Measurements from ENCODE around the gene GALNTL6. TPM values are rescaled to one million over a fixed set of nuclear protein-coding genes. Genes with fewer than 3 reads are reported as not detected.

The GALNTL6 gene
- total and polyA plus RNA-seq, 2 donors (not counting 3 experiments of a cell fraction or from before 2014, with no cell fraction given): not detected

- POLR2A ChIA-PET: no interaction called here
- CTCF ChIA-PET: interaction anchor here (1.1 to 2.1 kb wide), 3 partner anchors 28 to 60 kb away, joined by 3 to 8 read pairs (median 4); no protein-coding TSS in a partner anchor
- FAIRE-seq (no peak), DNase-seq (ENCODE audit: low read depth, low spot score) (no peak)
- intact Hi-C loops (cut with micrococcal nuclease): loop anchor here (1.0 to 2.0 kb wide), 2 partner anchors 112 to 196 kb away; partner anchors contain the start of gene GALNT7
- H3K4me3 ChIP-seq (replicated peaks in 1 of 3; ENCODE audit: insufficient read depth in 1 of 3, low read depth in 1 of 3, low read length in 3 of 3): no peak overlapping the region
- H4K20me1 ChIP-seq (replicated peaks; ENCODE audit: control insufficient read depth, extremely low read depth, insufficient read depth, low read length): no peaks in the 10 kb centered on the region
- no TSS peak for BruUV-seq (replicated peaks)
- no peaks in the 10 kb centered on the region for H3K9me3 ChIP-seq (replicated peaks; ENCODE audit: control insufficient read depth, insufficient read depth, low read length)
- H3K27me3 ChIP-seq (ENCODE audit: control insufficient read depth in 2 of 2, insufficient read depth in 2 of 2, low read length in 2 of 2): no peaks in the 10 kb centered on the region
- H3K79me2 ChIP-seq (ENCODE audit: control insufficient read depth, insufficient read depth, low read length): no peaks in the 10 kb centered on the region
- no peaks in the 10 kb centered on the region for H3K36me3 ChIP-seq (ENCODE audit: control insufficient read depth in 2 of 2, extremely low read depth in 1 of 2, insufficient read depth in 2 of 2, low read length in 2 of 2)
- H3K4me2 ChIP-seq (ENCODE audit: insufficient read depth, low read length): peak overlapping the region; percentile 11
- TF ChIP-seq POLR2A (IDR thresholded peaks at IDR 0.05; ENCODE audit: low read depth, low read length): no peak
- no peak for TF ChIP-seq JUN (IDR thresholded peaks at IDR 0.05; ENCODE audit: borderline replicate concordance, insufficient read depth, insufficient read length, low read depth)
- TF ChIP-seq EZH2 (IDR thresholded peaks at IDR 0.05; ENCODE audit: borderline replicate concordance, low read depth, low read length, severe bottlenecking): no peak
- no peak for TF ChIP-seq GATA2 (IDR thresholded peaks at IDR 0.05; ENCODE audit: insufficient read depth, insufficient read length, low read depth, low read length)
- no peak for TF ChIP-seq CTCF (IDR thresholded peaks at IDR 0.05; ENCODE audit: extremely low read depth in 1 of 2, insufficient read depth in 1 of 2, low read depth in 1 of 2, low read length in 2 of 2)
- TF ChIP-seq FOS (IDR thresholded peaks at IDR 0.05; ENCODE audit: borderline replicate concordance, insufficient read depth, low read length): no peak
- TF ChIP-seq POLR2AphosphoS5 (IDR thresholded peaks at IDR 0.05; ENCODE audit: insufficient read depth, low read depth, low read length): no peak
- TF ChIP-seq MAX (IDR thresholded peaks at IDR 0.05; ENCODE audit: insufficient read depth, insufficient read length): no peak
- no peak for TF ChIP-seq MYC (IDR thresholded peaks at IDR 0.05; ENCODE audit: low read depth, low read length)
- H3K9me1 ChIP-seq (replicated peaks; ENCODE audit: control insufficient read depth, extremely low read depth, insufficient read depth, low read length): no peaks in the 10 kb centered on the region
- H3K9ac ChIP-seq (replicated peaks; ENCODE audit: extremely low read depth, insufficient read depth, low read length): no peak overlapping the region
- H3K4me1 ChIP-seq (ENCODE audit: control insufficient read depth, extremely low read depth, insufficient read depth, low read length): peaks cover 30% of the 10 kb centered on the region
- no peak overlapping the region for H2AFZ ChIP-seq (ENCODE audit: low read depth, low read length)
- dilution Hi-C loops (cut with MboI; ENCODE audit: extremely low pct_ligation_motif_present, low sequenced_read_pairs): no loop called here
- H3K27ac ChIP-seq (ENCODE audit: insufficient read depth, low read depth, low read length): peak overlapping the region; percentile 74
These were observed 1243.5 kb downstream of the GALNTL6 start for GRCh38 chr4:173056710-173057109.

Measured in endothelial cell of umbilical vein (primary cell).